ENCODE data around the gene PLD2. TPM values are rescaled to one million over a fixed set of nuclear protein-coding genes. Genes with fewer than 3 reads are reported as not detected.
"Not testable (repeated sequence)": the region's sequence is repeated elsewhere in the genome, so short reads cannot be mapped to it uniquely, and the experiment has no call there.

The PLD2 gene
- total RNA-seq, 2 experiments from 2014 or later: 6.2 to 6.8 TPM

- no peak overlapping the region for H3K27ac Mint-ChIP-seq
- no peaks in the 10 kb centered on the region for H3K4me1 Mint-ChIP-seq (ENCODE audit: low read depth)
- H3K9me3 Mint-ChIP-seq: no peaks in the 10 kb centered on the region
- intact Hi-C loops (cut with micrococcal nuclease): no loop called here
- ChIA-PET POLR2A (no interaction called here), CTCF (interaction anchor here (1.4 kb wide), 1 partner anchor 27 kb away, joined by 4 read pairs; no protein-coding TSS in a partner anchor)
- no peak for ATAC-seq
- no peak for DNase-seq
- TF ChIP-seq, protein P1, sequence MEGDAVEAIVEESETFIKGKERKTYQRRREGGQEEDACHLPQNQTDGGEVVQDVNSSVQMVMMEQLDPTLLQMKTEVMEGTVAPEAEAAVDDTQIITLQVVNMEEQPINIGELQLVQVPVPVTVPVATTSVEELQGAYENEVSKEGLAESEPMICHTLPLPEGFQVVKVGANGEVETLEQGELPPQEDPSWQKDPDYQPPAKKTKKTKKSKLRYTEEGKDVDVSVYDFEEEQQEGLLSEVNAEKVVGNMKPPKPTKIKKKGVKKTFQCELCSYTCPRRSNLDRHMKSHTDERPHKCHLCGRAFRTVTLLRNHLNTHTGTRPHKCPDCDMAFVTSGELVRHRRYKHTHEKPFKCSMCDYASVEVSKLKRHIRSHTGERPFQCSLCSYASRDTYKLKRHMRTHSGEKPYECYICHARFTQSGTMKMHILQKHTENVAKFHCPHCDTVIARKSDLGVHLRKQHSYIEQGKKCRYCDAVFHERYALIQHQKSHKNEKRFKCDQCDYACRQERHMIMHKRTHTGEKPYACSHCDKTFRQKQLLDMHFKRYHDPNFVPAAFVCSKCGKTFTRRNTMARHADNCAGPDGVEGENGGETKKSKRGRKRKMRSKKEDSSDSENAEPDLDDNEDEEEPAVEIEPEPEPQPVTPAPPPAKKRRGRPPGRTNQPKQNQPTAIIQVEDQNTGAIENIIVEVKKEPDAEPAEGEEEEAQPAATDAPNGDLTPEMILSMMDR (IDR thresholded peaks at IDR 0.05): no peak
- no peaks in the 10 kb centered on the region for H3K27me3 Mint-ChIP-seq
- H3K36me3 Mint-ChIP-seq (ENCODE audit: low read depth): no peaks in the 10 kb centered on the region
- no peak overlapping the region for H3K4me3 Mint-ChIP-seq
Measured at GRCh38 chr17:4816826-4817225, 9.9 kb downstream of the PLD2 start.

GRCh38 chr17:4818276-4818675, 11.3 kb downstream of the PLD2 start:
- intact Hi-C loops (cut with micrococcal nuclease): no loop called here
- DNase-seq (no peak), ATAC-seq (no peak)
- CTCF ChIA-PET: no interaction called here
- POLR2A ChIA-PET: interaction anchor here (1.3 kb wide), 1 partner anchor 8 kb away, joined by 3 read pairs; no protein-coding TSS in a partner anchor
- Mint-ChIP-seq H3K27ac (no peak overlapping the region), H3K4me3 (no peak overlapping the region), H3K4me1 (ENCODE audit: low read depth) (no peaks in the 10 kb centered on the region), H3K36me3 (ENCODE audit: low read depth) (no peaks in the 10 kb centered on the region), H3K27me3 (no peaks in the 10 kb centered on the region), H3K9me3 (no peaks in the 10 kb centered on the region)
- TF ChIP-seq, protein P1 (IDR thresholded peaks at IDR 0.05): no peak

- no peak for DNase-seq
- POLR2A ChIA-PET: interaction anchor here (0.5 kb wide), 1 partner anchor 49 kb away, joined by 3 read pairs; no protein-coding TSS in a partner anchor
- H3K27me3 Mint-ChIP-seq: no peaks in the 10 kb centered on the region
- intact Hi-C loops (cut with micrococcal nuclease): no loop called here
- H3K4me3 Mint-ChIP-seq: no peak overlapping the region
- CTCF ChIA-PET: interaction anchor here (1.2 kb wide), 1 partner anchor 11 kb away, joined by 3 read pairs; the partner anchor contains the start of gene MINK1
- no peak overlapping the region for H3K27ac Mint-ChIP-seq
- no peak for ATAC-seq
- TF ChIP-seq, protein P1 (IDR thresholded peaks at IDR 0.05): no peak
- no peaks in the 10 kb centered on the region for H3K9me3 Mint-ChIP-seq
- H3K4me1 Mint-ChIP-seq (ENCODE audit: low read depth): no peaks in the 10 kb centered on the region
- no peaks in the 10 kb centered on the region for H3K36me3 Mint-ChIP-seq (ENCODE audit: low read depth)
Measured at GRCh38 chr17:4822835-4823234, 15.9 kb downstream of the PLD2 start.

GRCh38 chr17:4823373-4824089, 16.6 kb downstream of the PLD2 start:
- Mint-ChIP-seq H3K4me3 (no peak overlapping the region), H3K9me3 (no peaks in the 10 kb centered on the region), H3K27ac (no peak overlapping the region), H3K36me3 (ENCODE audit: low read depth) (no peaks in the 10 kb centered on the region), H3K27me3 (no peaks in the 10 kb centered on the region), H3K4me1 (ENCODE audit: low read depth) (no peaks in the 10 kb centered on the region)
- TF ChIP-seq, protein P1 (IDR thresholded peaks at IDR 0.05): no peak
- ChIA-PET POLR2A (no interaction called here), CTCF (interaction anchor here (1.2 kb wide), 1 partner anchor 10 kb away, joined by 3 read pairs; the partner anchor contains the start of gene MINK1)
- no peak for ATAC-seq
- intact Hi-C loops (cut with micrococcal nuclease): no loop called here
- no peak for DNase-seq

DNA sequence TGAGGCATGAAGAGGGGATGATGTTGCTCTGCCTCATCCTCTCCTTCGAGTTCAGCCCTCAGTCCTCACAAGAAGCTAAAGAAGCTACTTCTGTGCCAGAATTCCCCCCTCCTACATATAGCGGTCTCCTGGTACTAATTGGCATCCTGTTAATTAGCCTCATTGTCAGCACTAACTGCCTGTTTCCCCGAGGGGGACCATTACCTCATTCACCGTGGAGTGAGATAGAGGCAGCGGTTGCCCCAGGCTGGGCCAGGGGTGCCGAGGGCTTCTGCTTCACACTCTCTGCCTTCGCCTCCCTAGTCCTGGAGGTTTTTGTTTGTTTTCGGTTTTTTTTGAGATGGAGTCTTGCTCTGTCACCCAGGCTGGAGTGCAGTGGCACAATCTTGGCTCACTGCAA, 20.4 kb downstream of the PLD2 start:
- POLR2A ChIA-PET: no interaction called here
- CTCF ChIA-PET: no interaction called here
- H3K4me3 Mint-ChIP-seq: no peak overlapping the region
- H3K4me1 Mint-ChIP-seq (ENCODE audit: low read depth): peaks cover 1% of the 10 kb centered on the region
- ATAC-seq (no peak), DNase-seq (no peak)
- no peaks in the 10 kb centered on the region for H3K36me3 Mint-ChIP-seq (ENCODE audit: low read depth)
- TF ChIP-seq, protein P1 (IDR thresholded peaks at IDR 0.05): no peak
- no peaks in the 10 kb centered on the region for H3K27me3 Mint-ChIP-seq
- intact Hi-C loops (cut with micrococcal nuclease): no loop called here
- H3K9me3 Mint-ChIP-seq: no peaks in the 10 kb centered on the region
- H3K27ac Mint-ChIP-seq: no peak overlapping the region

GRCh38 chr17:4832829-4833177, 25.9 kb downstream of the PLD2 start:
- H3K27me3 Mint-ChIP-seq; DNase-seq; H3K36me3 Mint-ChIP-seq (ENCODE audit: low read depth); POLR2A ChIA-PET; intact Hi-C loops (cut with micrococcal nuclease); H3K9me3 Mint-ChIP-seq: not testable (repeated sequence)
- ATAC-seq: peak; percentile 14
- peaks cover 17% of the 10 kb centered on the region for H3K4me1 Mint-ChIP-seq (ENCODE audit: low read depth)
- peak overlapping the region; percentile 86 for H3K4me3 Mint-ChIP-seq
- CTCF ChIA-PET: interaction anchor here (1.1 kb wide), 1 partner anchor 9 kb away, joined by 3 read pairs; no protein-coding TSS in a partner anchor
- peak overlapping the region; percentile 93 for H3K27ac Mint-ChIP-seq
